K562 (cell line): ENCODE measurements around the gene BCAR1.

Experiments
- CTCF ChIP-seq, 3 experiments: IDR thresholded peaks in 2 of 3; conservative IDR thresholded peaks in 1 of 3; 2 replicates each; pipeline ENCODE4 v1.5.1; 2011 to 2012; ENCODE audit warnings: low read length in 3 of 3, mild to moderate bottlenecking in 3 of 3, control low read depth in 2 of 3, improper control_type of control experiment in 1 of 3, inconsistent platforms in 1 of 3, low read depth in 1 of 3, mixed read lengths in 1 of 3, moderate library complexity in 1 of 3; ENCODE audit not compliant: insufficient read depth in 2 of 3
- GTF2F1 ChIP-seq: IDR thresholded peaks from 2 replicates; pipeline ENCODE4 v1.6.1; 2011; ENCODE audit warnings: low read depth, low read length, improper control_type of control experiment
- POLR2A ChIP-seq: fragments of 450-650 bp; conservative IDR thresholded peaks from 2 replicates; pipeline ENCODE4 v1.6.1; 2016
- SREBF2 ChIP-seq: sonication (generic); formaldehyde crosslinking; IDR thresholded peaks from 2 replicates; pipeline ENCODE4 v1.4.0; 2020; ENCODE audit warnings: mild to moderate bottlenecking, missing genetic modification reagents
- ZFP36 ChIP-seq: fragments of 150-350 bp; IDR thresholded peaks from 2 replicates; pipeline ENCODE4 v1.6.1; 2018; ENCODE audit warnings: low read length, low read depth; ENCODE audit not compliant: partially characterized antibody
- TF ChIP-seq, protein P1 (sequence below), 2 experiments: fragments of 450-650 bp in 1 of 2; sonication (generic) in 1 of 2; formaldehyde crosslinking; conservative IDR thresholded peaks; 2 replicates each; pipeline versions ENCODE4 v1.4.0 to v1.8.1; 2020 to 2022; ENCODE audit warnings: mild to moderate bottlenecking in 1 of 2, missing genetic modification reagents in 1 of 2

DNA sequence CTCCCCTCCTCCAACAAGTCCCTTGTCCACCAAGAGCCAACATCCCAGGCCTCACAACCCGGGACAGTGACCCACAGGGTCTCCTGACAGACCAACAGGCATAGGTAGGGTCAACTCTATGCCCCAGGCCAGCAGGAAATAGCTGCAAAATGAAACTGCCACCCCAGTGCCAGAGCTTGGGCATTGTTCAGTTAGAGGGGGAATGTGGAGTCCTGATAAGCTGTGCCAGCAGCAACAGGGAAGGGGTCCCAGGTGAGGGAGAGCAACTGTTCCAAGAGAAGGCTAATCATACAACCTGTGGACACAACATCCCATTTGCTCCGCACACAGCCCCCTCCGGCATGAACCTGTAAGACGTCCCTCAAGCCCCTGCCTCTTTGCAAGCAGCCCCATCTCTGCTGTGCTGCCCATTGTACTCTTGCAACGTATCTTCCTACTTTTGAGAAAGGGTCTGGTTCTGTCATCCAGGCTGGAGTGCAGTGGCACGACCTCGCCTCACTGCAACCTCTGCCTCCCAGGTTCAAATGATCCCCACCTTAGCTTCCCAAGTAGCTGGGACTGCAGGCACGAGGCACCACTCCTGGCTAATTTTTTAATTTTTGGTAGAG lies 61.7 kb downstream of the BCAR1 start:
- no peak for TF ChIP-seq CTCF (IDR thresholded peaks at IDR 0.05 in 2 of 3, conservative IDR thresholded peaks at IDR 0.05 in 1 of 3; ENCODE audit: insufficient read depth in 2 of 3, low read depth in 1 of 3, low read length in 3 of 3)
- no peak for TF ChIP-seq SREBF2
- TF ChIP-seq ZFP36, result no peak
- no peak for TF ChIP-seq GTF2F1
- TF ChIP-seq, protein P1, sequence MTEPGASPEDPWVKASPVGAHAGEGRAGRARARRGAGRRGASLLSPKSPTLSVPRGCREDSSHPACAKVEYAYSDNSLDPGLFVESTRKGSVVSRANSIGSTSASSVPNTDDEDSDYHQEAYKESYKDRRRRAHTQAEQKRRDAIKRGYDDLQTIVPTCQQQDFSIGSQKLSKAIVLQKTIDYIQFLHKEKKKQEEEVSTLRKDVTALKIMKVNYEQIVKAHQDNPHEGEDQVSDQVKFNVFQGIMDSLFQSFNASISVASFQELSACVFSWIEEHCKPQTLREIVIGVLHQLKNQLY (CRISPR knock-in tag; conservative IDR thresholded peaks at IDR 0.05), result no peak
- no peak for TF ChIP-seq POLR2A
